HG03571 (cell line): ENCODE results near the gene PAX8.

ENCODE experiments used
- ATAC-seq: cut with Tn5 transposase; IDR thresholded peaks from one replicate; pipeline ENCODE4 v1.9.1; 2021; ENCODE audit not compliant: unreplicated experiment

Gene PAX8

DNA sequence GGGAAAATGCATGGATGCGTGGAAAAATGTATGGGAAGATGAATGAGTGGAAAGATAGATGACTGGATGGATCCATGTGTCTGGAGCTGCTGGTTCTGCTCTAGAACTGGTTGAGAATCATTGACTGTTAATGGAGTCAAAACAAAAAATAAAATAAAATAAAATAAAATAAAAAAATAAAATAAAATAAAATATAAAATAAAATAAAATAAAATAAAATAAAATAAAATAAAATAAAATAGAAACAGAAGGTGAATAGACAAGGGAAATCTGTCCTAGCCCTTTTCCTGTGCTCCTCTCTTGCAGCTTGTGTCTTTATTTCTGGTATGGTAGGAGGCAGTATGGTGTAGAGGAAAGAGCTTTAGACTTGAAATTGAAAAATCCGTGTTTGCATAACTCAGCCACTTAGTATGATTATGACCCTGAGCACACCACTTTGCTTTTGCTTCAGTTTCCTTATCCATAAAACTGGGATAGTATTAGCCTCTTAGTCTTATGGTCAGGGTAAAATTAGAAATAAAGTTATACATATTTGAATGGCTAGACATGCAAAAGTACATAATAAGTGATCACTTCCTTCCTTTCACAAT, 54.0 kb downstream of the PAX8 start:
- no peak for ATAC-seq

DNA sequence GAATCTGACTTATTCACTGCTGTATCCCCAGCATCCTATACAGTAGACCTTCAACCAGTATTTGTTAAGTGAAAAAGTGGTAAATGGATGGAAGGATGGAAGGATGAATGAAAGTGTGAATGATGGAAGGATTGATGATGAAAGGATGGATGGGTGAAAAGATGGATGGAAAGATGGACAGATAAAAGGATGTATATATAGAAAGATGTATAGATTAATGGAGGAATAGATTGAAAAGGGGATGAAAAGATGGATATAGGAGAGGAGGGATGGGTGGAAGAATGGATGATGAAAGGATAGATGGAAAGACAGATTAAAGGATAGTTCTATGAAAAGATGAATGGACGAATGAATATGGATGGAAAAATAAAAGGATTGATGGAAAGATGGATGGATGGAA, 54.9 kb downstream of the PAX8 start:
- ATAC-seq, result no peak

- ATAC-seq, result no peak
Measured at GRCh38 chr2:113221846-113222245, 56.9 kb downstream of the PAX8 start.

DNA sequence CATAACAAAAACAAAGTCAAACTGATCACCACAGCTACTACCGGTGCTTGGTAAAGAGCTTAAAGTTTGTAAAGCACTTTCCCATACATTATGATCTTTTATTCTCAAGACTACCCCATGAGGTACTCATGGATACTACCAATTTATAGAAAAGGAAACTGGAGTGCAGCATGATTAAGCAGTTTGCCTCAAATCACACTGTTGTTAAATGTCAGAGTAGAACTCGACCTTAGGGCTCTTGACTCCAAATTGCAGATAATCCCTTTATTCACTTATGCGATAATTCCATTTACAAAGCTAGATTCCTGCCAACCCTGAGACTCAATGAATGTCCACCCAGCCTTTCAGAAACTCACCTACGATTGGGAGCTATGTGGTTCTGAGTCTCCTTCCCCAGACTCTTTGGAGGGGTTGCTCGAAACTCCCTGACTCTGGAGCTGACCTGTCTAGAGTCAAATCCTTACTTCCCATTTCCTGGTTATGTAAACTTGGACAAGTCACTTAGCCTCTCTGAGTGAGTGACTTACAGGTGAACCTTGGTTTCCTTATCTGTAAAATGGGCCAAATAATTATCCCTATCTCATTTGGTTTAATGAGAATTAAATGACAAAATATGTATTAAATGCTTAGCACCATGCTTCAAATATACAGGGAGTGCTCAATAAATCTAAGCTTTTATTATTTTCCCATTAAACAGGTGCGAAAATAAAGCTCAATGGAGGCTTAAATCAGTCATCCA, 57.6 kb downstream of the PAX8 start:
- ATAC-seq, result no peak

DNA sequence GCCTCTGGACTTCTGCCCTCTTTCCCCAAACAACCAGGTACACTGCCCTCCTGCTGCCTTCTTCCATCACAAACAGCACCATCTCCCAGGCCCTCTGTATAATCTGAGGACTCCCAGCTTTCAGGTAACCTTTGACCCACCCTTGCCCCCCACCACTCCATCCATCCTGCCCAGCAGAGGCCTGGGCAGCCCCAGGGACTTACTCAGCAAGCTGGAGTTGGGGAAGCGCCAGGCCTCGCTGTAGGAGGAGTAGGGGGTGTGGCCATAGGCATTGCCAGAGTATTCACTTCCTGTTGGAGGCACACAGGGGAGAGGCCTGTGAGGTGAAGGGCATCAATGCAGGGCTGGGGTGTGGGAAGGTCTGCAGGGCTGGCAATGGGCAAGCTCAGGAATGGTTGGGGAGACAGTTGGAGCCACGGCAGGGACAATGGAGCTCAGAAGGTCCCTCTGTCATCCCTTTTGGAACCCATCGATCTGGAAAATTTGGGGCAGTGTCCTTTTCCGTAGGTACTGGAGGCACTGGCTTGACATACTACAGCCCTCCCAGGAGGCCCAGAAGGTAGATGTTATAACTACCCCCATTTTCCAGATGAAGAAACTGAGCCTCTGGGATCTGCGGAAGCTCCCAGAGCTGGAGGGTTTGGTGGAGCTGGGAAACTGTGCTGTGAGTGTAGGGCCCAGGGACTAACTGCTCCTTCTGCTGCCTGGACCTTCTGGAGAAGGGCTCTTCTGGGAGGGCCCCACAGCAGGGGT, 58.7 kb downstream of the PAX8 start:
- ATAC-seq, result no peak

DNA sequence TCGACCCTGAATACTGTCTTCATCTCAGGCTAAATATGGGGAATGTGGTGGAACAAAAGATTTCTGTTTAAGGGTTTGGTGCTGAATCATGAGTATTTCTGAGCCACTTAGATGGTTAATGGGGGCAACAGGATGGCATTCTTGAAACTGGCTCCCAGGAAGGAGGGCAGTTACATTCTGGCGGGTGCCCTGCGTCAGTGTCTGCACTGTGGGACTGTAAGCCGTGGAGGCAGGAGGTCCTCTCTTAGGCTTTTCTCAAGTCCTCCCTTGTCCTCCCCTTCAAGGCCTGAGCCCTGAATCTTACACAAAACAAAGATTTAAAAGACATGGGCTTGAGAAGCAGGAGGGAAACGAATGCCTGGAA, 59.2 kb downstream of the PAX8 start:
- ATAC-seq, result no peak

GRCh38 chr2:113219092-113219441, 59.7 kb downstream of the PAX8 start:
- no peak for ATAC-seq

DNA sequence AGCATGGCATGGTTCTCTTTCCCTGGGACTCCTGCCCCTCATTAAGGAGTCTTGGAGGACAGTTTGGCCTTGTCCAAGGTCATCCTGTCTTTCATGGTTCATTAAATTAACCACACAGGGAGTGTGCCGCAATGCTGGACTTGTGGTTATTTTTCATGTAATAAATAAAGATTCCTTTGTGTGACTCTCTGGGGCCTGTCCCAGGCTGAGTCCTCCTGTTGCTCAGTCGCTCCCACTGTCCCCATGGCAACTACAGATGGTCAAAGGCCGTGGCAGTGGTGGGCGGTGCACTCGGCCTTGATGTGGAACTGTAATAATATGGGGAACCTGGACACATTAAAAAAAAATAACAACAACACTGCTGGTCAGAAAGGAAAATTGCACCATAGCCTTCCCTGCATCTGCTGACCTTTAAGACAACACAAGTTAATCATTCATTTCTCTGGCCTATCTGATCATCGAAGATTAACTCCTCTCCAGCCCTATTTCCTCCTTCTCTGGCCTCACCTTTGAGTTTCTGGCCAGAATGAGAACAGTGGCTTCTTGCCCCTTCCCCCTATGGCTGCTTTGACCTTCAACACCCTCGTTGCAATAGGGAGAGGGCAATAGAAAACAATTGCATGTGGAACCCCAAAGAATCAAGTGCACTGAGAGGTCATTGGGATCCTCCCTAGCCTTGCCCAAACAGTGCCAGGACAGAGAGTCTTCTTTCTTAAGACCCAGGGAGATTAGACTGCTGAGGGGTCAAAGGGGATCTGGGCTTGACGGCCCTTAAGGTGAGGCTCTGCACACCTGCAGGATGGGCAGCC, 60.2 kb downstream of the PAX8 start:
- no peak for ATAC-seq

- no peak for ATAC-seq
Measured at GRCh38 chr2:113217455-113218282, 61.1 kb downstream of the PAX8 start.

- no peak for ATAC-seq
Measured at GRCh38 chr2:113216891-113217454, 61.7 kb downstream of the PAX8 start.

DNA sequence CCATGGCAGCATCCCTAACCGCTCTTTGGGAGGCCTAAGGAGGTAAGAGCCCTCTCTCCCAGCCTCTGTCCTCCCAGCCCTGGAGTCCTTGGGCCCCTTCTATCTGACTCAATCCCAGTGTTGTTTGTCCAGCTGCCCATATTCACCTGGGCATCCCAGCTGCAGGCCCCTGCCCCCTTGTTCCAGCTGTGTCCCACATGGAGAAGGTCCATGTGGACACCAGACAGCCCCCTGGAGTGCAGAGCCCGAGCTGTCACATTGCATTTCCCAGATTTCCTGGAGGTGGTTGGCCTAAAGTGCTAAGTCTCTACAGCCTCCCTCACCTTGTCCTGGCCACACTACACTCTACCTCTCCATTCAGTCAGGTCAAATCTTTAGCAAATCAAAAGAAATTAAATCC, 62.4 kb downstream of the PAX8 start:
- ATAC-seq, result no peak

DNA sequence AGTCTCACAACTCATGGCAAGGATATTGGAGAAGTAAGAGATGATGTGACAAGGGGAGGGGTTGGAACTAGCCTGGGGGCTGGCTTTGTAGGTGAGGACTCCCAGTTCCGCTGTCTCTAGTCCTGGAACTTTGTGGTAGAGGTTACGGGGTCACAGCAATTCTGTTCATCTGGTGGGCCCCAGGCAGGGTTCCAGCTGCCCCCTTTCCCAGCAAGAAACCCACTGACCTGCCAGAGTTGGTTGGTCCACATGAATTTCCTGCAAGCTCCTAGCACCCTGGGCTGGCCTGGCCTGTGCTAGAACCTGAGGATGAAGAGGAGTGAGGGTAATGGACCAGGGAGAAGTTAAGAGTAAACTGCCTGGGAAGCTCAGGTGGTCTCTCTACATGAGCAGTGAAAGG, 63.7 kb downstream of the PAX8 start:
- no peak for ATAC-seq

DNA sequence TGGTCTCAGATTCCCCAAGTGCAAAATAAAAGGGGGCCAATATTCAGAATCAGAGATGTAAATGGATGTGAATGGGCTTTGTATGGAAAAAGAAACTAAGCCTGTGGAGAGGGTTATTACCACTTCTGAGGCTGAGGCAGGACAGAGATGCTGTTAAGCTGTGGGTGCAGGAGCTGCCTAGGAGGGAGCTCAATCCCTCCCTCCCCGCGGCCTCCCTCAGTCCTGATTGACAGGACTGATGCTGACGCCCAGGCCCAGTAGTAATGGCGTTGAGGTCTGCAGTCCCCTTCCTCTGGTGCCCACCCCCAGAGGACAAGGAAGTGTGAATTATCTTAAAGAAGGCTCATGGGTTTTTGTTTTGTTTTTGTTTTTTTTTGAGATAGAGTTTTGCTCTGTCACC, 64.6 kb downstream of the PAX8 start:
- no peak for ATAC-seq

DNA sequence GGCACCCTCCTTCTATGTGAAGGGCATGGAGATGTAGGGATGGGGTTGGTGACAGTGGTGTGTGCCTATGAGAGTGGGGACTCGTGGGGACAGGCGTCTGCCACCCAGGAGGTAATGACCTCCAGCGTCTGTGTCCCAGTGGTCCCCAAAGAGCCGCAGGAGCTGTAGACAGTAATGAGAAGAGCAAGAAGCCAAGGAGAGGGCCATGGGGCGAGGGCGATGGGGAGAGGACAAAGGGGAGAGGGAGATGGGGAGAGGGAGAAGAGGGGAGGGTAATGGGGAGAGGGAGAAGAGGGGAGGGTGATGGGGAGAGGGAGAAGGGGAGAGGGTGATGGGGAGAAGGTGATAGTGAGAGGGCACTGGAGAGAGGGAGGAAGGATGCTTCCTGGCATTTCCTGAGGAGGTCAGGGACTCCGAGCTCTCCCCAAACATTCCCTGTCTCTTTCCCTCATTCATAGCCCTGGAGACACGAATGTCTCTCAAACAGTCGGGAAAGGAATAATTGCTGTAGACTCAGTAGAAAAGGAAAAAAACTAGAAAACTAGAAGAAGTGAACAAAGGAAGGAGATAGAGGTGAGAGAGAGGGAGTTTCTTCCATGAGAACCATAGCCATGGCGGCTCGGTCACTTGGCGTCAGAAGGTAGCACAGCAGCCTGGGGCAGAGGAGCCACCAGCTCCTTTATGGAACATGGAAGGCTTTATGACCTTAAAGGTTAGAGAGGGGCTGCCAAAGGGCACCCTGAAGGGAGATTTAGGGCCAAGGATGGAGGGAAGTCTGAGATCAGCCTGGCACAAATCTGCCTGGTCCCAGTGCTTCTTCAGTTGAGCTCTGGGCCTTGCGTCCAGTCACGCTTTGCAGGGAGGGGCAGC, 65.4 kb downstream of the PAX8 start:
- no peak for ATAC-seq

GRCh38 chr2:113212245-113213060, 66.3 kb downstream of the PAX8 start:
- ATAC-seq, result no peak

- no peak for ATAC-seq
Measured at GRCh38 chr2:113211226-113212105, 67.3 kb downstream of the PAX8 start.

DNA sequence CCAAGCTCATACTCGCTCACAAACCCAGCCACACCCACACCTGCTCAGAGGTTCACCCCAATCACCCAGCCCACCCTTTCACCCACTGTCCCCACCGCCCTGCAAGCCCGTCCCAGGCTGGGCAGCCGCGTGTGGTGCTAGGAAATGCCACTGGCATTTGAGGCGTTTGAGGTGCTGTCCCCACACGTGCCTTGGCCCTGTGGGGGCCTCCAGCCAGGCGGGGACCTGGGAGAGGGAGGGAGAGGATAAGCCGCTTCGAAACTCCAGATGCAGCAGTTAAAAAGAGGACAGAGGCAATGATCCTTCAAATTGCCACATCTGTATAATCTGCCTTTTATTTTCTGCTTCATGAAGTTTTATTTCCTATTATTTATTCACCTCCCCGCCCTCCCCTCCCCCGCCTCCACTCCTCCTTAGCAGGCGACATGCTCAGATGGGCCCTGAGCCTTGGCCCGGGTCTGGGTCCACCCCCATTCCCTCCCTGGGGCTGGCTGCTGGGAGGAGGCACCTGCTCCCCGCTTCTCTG, 69.0 kb downstream of the PAX8 start:
- no peak for ATAC-seq
